Upper lobe of left lung (tissue), 4 donors: ENCODE data around the gene CDV3.

Experiments
- EP300 ChIP-seq, 4 donors: sonication (generic); formaldehyde crosslinking; IDR thresholded peaks; one replicate each; pipeline ENCODE4 v1.5.1; 2017; ENCODE audit warnings: antibody characterized with exemption in 4 of 4, control low read depth in 2 of 4
- TF ChIP-seq, protein P1 (sequence below), 6 experiments: fragments of 450-650 bp in 4 of 6; fragments of 200-600 bp in 2 of 6; sonication (generic) in 2 of 6; IDR thresholded peaks; one replicate each; pipeline ENCODE4 v1.5.1; 2016 to 2019; ENCODE audit warnings: antibody characterized with exemption in 6 of 6

DNA sequence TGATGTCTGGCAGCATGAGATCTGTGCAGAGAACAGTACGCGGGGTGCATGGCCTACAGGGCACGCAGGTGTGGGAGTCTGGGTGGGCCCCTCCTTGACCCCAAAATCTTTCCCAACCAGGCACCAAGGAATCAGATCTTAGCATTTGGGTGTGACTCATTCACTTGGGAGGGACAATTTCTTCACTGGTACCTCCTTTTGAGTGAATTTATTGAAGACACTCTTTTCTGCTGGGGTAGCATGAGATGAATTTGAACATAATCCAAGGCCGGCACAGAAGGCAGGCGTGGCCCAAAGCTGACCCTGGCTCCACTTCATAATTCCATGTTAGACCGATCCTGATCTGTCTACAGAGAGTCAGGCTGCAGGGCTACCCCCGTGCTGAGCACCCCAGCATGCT is 30.6 kb upstream of the CDV3 start:
- TF ChIP-seq, protein P1, sequence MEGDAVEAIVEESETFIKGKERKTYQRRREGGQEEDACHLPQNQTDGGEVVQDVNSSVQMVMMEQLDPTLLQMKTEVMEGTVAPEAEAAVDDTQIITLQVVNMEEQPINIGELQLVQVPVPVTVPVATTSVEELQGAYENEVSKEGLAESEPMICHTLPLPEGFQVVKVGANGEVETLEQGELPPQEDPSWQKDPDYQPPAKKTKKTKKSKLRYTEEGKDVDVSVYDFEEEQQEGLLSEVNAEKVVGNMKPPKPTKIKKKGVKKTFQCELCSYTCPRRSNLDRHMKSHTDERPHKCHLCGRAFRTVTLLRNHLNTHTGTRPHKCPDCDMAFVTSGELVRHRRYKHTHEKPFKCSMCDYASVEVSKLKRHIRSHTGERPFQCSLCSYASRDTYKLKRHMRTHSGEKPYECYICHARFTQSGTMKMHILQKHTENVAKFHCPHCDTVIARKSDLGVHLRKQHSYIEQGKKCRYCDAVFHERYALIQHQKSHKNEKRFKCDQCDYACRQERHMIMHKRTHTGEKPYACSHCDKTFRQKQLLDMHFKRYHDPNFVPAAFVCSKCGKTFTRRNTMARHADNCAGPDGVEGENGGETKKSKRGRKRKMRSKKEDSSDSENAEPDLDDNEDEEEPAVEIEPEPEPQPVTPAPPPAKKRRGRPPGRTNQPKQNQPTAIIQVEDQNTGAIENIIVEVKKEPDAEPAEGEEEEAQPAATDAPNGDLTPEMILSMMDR (IDR thresholded peaks at IDR 0.05), result no peak
- no peak for TF ChIP-seq EP300 (IDR thresholded peaks at IDR 0.05)
